ENCODE measurements around the gene ACVR1. TPM values are rescaled to one million over a fixed set of nuclear protein-coding genes. Genes with fewer than 3 reads are reported as not detected.

Gene ACVR1
- total RNA-seq, 1 experiment from 2014 or later, result 26.4 TPM

DNA sequence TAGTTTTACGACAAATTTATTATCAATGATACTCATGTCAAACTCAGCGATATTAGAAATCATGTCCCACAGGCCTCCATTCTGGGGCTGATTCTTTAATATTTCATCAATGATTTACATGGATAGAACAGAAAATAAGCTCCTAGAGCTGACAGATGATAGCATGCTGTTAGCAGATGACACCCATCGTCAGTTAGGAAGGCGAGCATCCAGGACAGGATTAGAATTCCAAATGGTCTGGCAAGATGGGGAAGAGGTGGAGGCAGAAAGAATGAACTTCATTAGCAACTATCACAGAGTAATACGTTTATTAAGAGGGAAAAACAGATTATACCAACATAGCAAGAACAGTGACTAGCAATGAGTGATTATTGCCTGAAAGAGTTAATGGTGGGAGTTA lies 46.2 kb upstream of the ACVR1 start:
- intact Hi-C loops (cut with micrococcal nuclease), result no loop called here
- Mint-ChIP-seq H3K4me1 (ENCODE audit: insufficient read depth, unreplicated experiment) (no peaks in the 10 kb centered on the region), H3K4me3 (ENCODE audit: unreplicated experiment) (no peak overlapping the region), H3K27me3 (ENCODE audit: insufficient read depth, unreplicated experiment) (no peaks in the 10 kb centered on the region), H3K9me3 (ENCODE audit: unreplicated experiment) (no peaks in the 10 kb centered on the region), H3K27ac (ENCODE audit: low read depth, unreplicated experiment) (no peak overlapping the region), H3K36me3 (ENCODE audit: insufficient read depth, unreplicated experiment) (no peaks in the 10 kb centered on the region)
- POLR2A ChIA-PET, result no interaction called here
- TF ChIP-seq, protein P1, sequence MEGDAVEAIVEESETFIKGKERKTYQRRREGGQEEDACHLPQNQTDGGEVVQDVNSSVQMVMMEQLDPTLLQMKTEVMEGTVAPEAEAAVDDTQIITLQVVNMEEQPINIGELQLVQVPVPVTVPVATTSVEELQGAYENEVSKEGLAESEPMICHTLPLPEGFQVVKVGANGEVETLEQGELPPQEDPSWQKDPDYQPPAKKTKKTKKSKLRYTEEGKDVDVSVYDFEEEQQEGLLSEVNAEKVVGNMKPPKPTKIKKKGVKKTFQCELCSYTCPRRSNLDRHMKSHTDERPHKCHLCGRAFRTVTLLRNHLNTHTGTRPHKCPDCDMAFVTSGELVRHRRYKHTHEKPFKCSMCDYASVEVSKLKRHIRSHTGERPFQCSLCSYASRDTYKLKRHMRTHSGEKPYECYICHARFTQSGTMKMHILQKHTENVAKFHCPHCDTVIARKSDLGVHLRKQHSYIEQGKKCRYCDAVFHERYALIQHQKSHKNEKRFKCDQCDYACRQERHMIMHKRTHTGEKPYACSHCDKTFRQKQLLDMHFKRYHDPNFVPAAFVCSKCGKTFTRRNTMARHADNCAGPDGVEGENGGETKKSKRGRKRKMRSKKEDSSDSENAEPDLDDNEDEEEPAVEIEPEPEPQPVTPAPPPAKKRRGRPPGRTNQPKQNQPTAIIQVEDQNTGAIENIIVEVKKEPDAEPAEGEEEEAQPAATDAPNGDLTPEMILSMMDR (IDR thresholded peaks at IDR 0.05; ENCODE audit: unreplicated experiment), result no peak
- no peak for DNase-seq (ENCODE audit: unreplicated experiment)
- CTCF ChIA-PET, result interaction anchor here (0.7 kb wide), 1 partner anchor 1247 kb away, joined by 3 read pairs; no protein-coding TSS in a partner anchor
- BruUV-seq (replicated peaks), result no TSS peak

DNA sequence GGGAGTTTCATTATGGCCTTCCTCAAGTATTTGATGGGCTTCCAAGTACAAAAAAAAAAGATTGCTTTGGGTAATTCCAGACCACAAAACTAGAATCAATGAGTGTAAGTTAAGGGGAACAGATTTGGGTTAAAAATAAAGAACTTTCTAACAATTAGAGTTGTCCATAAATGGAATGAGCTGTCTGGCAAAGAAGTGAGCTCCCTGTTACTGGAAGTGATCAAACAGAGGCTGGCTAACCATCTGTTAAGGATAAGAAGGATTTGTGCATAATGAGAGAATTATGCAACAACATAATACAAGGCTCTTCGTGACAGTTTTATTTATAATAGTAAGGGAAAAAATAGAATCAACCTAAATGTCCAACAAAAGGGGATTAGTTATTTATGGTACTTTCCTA lies 44.6 kb upstream of the ACVR1 start:
- Mint-ChIP-seq H3K36me3 (ENCODE audit: insufficient read depth, unreplicated experiment) (no peaks in the 10 kb centered on the region), H3K4me1 (ENCODE audit: insufficient read depth, unreplicated experiment) (no peaks in the 10 kb centered on the region), H3K4me3 (ENCODE audit: unreplicated experiment) (no peak overlapping the region), H3K27ac (ENCODE audit: low read depth, unreplicated experiment) (no peak overlapping the region), H3K27me3 (ENCODE audit: insufficient read depth, unreplicated experiment) (no peaks in the 10 kb centered on the region), H3K9me3 (ENCODE audit: unreplicated experiment) (no peaks in the 10 kb centered on the region)
- CTCF ChIA-PET, result interaction anchor here (0.7 kb wide), 1 partner anchor 69 kb away, joined by 3 read pairs; no protein-coding TSS in a partner anchor
- TF ChIP-seq, protein P1 (IDR thresholded peaks at IDR 0.05; ENCODE audit: unreplicated experiment), result no peak
- intact Hi-C loops (cut with micrococcal nuclease), result no loop called here
- POLR2A ChIA-PET, result interaction anchor here (0.6 kb wide), 1 partner anchor 53 kb away, joined by 3 read pairs; no protein-coding TSS in a partner anchor
- no TSS peak for BruUV-seq (replicated peaks)
- no peak for DNase-seq (ENCODE audit: unreplicated experiment)

DNA sequence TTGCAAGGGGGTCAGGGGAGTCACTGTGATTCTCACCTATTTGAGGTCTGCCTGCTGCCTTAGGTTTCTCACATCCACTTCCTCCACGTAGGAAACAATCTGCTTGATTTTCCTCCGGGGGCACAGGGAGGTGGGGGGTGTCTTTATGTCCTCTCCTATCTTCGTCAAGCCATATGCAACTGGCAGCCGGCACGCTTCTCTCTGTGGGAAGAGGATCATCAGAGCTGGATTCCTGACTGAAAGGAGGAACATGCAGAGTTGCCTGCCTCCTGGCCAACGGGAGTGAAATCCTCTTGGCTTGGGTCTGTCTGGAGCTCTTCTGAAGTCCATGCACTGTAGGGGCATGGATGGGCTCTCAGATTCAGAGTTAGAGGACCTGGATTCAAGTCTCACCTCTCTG lies 43.1 kb upstream of the ACVR1 start:
- Mint-ChIP-seq H3K27me3 (ENCODE audit: insufficient read depth, unreplicated experiment) (no peaks in the 10 kb centered on the region), H3K9me3 (ENCODE audit: unreplicated experiment) (no peaks in the 10 kb centered on the region), H3K36me3 (ENCODE audit: insufficient read depth, unreplicated experiment) (no peaks in the 10 kb centered on the region), H3K4me1 (ENCODE audit: insufficient read depth, unreplicated experiment) (no peaks in the 10 kb centered on the region), H3K27ac (ENCODE audit: low read depth, unreplicated experiment) (no peak overlapping the region), H3K4me3 (ENCODE audit: unreplicated experiment) (no peak overlapping the region)
- ChIA-PET POLR2A (no interaction called here), CTCF (interaction anchor here (0.6 to 0.7 kb wide), 2 partner anchors 10 to 145 kb away, joined by 3 read pairs; no protein-coding TSS in a partner anchor)
- TF ChIP-seq, protein P1 (IDR thresholded peaks at IDR 0.05; ENCODE audit: unreplicated experiment), result no peak
- no TSS peak for BruUV-seq (replicated peaks)
- DNase-seq (ENCODE audit: unreplicated experiment), result no peak
- intact Hi-C loops (cut with micrococcal nuclease), result no loop called here

DNA sequence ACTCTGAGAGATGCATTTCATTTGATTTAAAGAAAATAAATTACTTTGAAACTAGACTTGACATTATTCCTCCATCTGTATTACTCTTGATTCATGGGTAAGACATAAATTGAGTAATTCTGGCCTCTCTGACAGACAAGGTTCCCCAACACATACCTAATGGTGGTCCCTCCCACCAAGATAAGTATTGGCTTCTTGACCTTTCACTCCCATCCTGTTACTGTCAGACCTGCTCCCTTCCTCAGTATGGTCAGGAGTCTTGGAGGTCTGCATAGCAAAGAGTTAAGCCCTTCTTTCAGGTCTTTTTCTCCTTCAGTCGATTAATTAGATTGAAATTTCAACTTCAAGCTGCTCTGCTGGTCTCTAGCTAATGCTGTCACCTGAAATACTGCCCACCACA lies 42.2 kb upstream of the ACVR1 start:
- ChIA-PET POLR2A (no interaction called here), CTCF (interaction anchor here (0.6 to 0.7 kb wide), 2 partner anchors 9 to 144 kb away, joined by 3 read pairs; no protein-coding TSS in a partner anchor)
- no TSS peak for BruUV-seq (replicated peaks)
- no peak overlapping the region for H3K4me3 Mint-ChIP-seq (ENCODE audit: unreplicated experiment)
- no peaks in the 10 kb centered on the region for H3K36me3 Mint-ChIP-seq (ENCODE audit: insufficient read depth, unreplicated experiment)
- no peaks in the 10 kb centered on the region for H3K9me3 Mint-ChIP-seq (ENCODE audit: unreplicated experiment)
- TF ChIP-seq, protein P1 (IDR thresholded peaks at IDR 0.05; ENCODE audit: unreplicated experiment), result no peak
- intact Hi-C loops (cut with micrococcal nuclease), result no loop called here
- H3K4me1 Mint-ChIP-seq (ENCODE audit: insufficient read depth, unreplicated experiment), result no peaks in the 10 kb centered on the region
- no peaks in the 10 kb centered on the region for H3K27me3 Mint-ChIP-seq (ENCODE audit: insufficient read depth, unreplicated experiment)
- no peak overlapping the region for H3K27ac Mint-ChIP-seq (ENCODE audit: low read depth, unreplicated experiment)
- DNase-seq (ENCODE audit: unreplicated experiment), result no peak

Data from MCF 10A (cell line).